Endothelial cell of umbilical vein (primary cell): ENCODE results near the gene TXNRD3. TPM values are rescaled to one million over a fixed set of nuclear protein-coding genes. Genes with fewer than 3 reads are reported as not detected.

Source experiments
- BruUV-seq: library from RNA; stranded (reverse); fragments of 400-500 nt; replicated peaks from 2 replicates; lab custom pipeline; 2021; lab: Mats Ljungman, UMichigan
- CTCF ChIA-PET: fragments of 300-600, 350-600 bp; sonication (Branson Sonifier 250); formaldehyde crosslinking; loops from one replicate; lab custom pipeline; 2021; ENCODE audit warnings: antibody characterized with exemption, inconsistent platforms; lab: Charles Lee
- POLR2A ChIA-PET: fragments of 300-600, 350-600 bp; sonication (Branson Sonifier 250); formaldehyde crosslinking; loops from one replicate; lab custom pipeline; 2021; ENCODE audit warnings: antibody characterized with exemption, inconsistent platforms; lab: Charles Lee
- DNase-seq: peaks from one replicate; pipeline ENCODE4 v3.0.0-alpha.2; 2011; ENCODE audit warnings: low read depth, low spot score
- FAIRE-seq: peaks from 2 replicates; lab custom pipeline; 2011; peaks lifted over from hg19 to GRCh38; lab: Jason Lieb, UNC
- H2AFZ ChIP-seq: 2 replicates; pipeline ENCODE4 v1.6.0; 2012; ENCODE audit warnings: low read depth, low read length, control low read depth, inconsistent platforms
- H3K27ac ChIP-seq: 2 replicates; pipeline ENCODE4 v1.5.1; 2011; ENCODE audit warnings: low read depth, mild to moderate bottlenecking, control low read depth, low read length, moderate library complexity; ENCODE audit not compliant: insufficient read depth
- H3K27me3 ChIP-seq, 2 experiments: 2 replicates each; pipeline versions ENCODE4 v1.6.0 to v1.6.1; 2011; ENCODE audit warnings: low read length in 2 of 2, mixed read lengths in 1 of 2; ENCODE audit not compliant: control insufficient read depth in 2 of 2, insufficient read depth in 2 of 2
- H3K36me3 ChIP-seq, 2 experiments: 2 replicates in 1 of 2; 3 replicates in 1 of 2; pipeline ENCODE4 v1.5.1; 2011; ENCODE audit warnings: low read length in 2 of 2, mild to moderate bottlenecking in 1 of 2, moderate library complexity in 1 of 2; ENCODE audit not compliant: control insufficient read depth in 2 of 2, insufficient read depth in 2 of 2; ENCODE audit errors: extremely low read depth in 1 of 2
- H3K4me1 ChIP-seq: 3 replicates; pipeline ENCODE4 v1.5.1; 2011; ENCODE audit warnings: mild to moderate bottlenecking, low read length; ENCODE audit not compliant: control insufficient read depth, insufficient read depth; ENCODE audit errors: extremely low read depth
- H3K4me2 ChIP-seq: 2 replicates; pipeline ENCODE4 v1.6.1; 2011; ENCODE audit warnings: low read length, control low read depth, mixed read lengths; ENCODE audit not compliant: insufficient read depth
- H3K4me3 ChIP-seq, 3 experiments: fragments of 200-600 bp in 1 of 3; sonication (generic), shearing (Covaris generic) in 1 of 3; replicated peaks in 1 of 3; 2 replicates each; pipeline ENCODE4 v1.5.1; 2011 to 2016; ENCODE audit warnings: control low read depth in 3 of 3, low read length in 3 of 3, mild to moderate bottlenecking in 2 of 3, inconsistent platforms in 1 of 3, low read depth in 1 of 3, moderate library complexity in 1 of 3; ENCODE audit not compliant: insufficient read depth in 1 of 3
- H3K79me2 ChIP-seq: 2 replicates; pipeline ENCODE4 v1.6.0; 2012; ENCODE audit warnings: low read length, inconsistent platforms; ENCODE audit not compliant: control insufficient read depth, insufficient read depth
- H3K9ac ChIP-seq: replicated peaks from 2 replicates; pipeline ENCODE3; 2011; ENCODE audit warnings: low read length, control low read depth; ENCODE audit not compliant: insufficient read depth; ENCODE audit errors: extremely low read depth
- H3K9me1 ChIP-seq: replicated peaks from 3 replicates; pipeline ENCODE4 v1.6.0; 2011; ENCODE audit warnings: mild to moderate bottlenecking, low read length; ENCODE audit not compliant: control insufficient read depth, insufficient read depth; ENCODE audit errors: extremely low read depth
- H3K9me3 ChIP-seq: replicated peaks from 2 replicates; pipeline ENCODE4 v1.5.1; 2012; ENCODE audit warnings: low read length, inconsistent platforms; ENCODE audit not compliant: control insufficient read depth, insufficient read depth
- H4K20me1 ChIP-seq: replicated peaks from 2 replicates; pipeline ENCODE3; 2011; ENCODE audit warnings: mild to moderate bottlenecking, low read length; ENCODE audit not compliant: control insufficient read depth, insufficient read depth; ENCODE audit errors: extremely low read depth
- EZH2 ChIP-seq: IDR thresholded peaks from 2 replicates; pipeline ENCODE4 v1.6.1; 2012; ENCODE audit warnings: borderline replicate concordance, low read depth, mild to moderate bottlenecking, moderate library complexity, low read length, inconsistent platforms; ENCODE audit not compliant: severe bottlenecking
- FOS ChIP-seq: IDR thresholded peaks from 2 replicates; pipeline ENCODE4 v1.6.1; 2011; ENCODE audit warnings: mild to moderate bottlenecking, low read length, moderate library complexity, borderline replicate concordance; ENCODE audit not compliant: insufficient read depth
- GATA2 ChIP-seq: IDR thresholded peaks from 2 replicates; pipeline ENCODE4 v1.7.0; 2011; ENCODE audit warnings: low read depth, mild to moderate bottlenecking, moderate library complexity, mixed read lengths, low read length; ENCODE audit not compliant: insufficient read length, insufficient read depth
- JUN ChIP-seq: IDR thresholded peaks from 2 replicates; pipeline ENCODE4 v1.6.1; 2011; ENCODE audit warnings: borderline replicate concordance, low read depth; ENCODE audit not compliant: insufficient read length, insufficient read depth
- MAX ChIP-seq: IDR thresholded peaks from 2 replicates; pipeline ENCODE4 v1.6.1; 2011; ENCODE audit not compliant: insufficient read depth, insufficient read length
- MYC ChIP-seq: IDR thresholded peaks from one replicate; pipeline ENCODE4 v1.6.1; 2011; ENCODE audit warnings: mild to moderate bottlenecking, low read depth, low read length
- POLR2A ChIP-seq: IDR thresholded peaks from 2 replicates; pipeline ENCODE4 v1.6.1; 2012; ENCODE audit warnings: low read depth, mild to moderate bottlenecking, control low read depth, low read length
- POLR2AphosphoS5 ChIP-seq: IDR thresholded peaks from 2 replicates; pipeline ENCODE4 v1.6.1; 2012; ENCODE audit warnings: low read depth, mild to moderate bottlenecking, control low read depth, low read length, moderate library complexity; ENCODE audit not compliant: insufficient read depth
- dilution Hi-C: fragments of 300-500 bp; cut with MboI; formaldehyde crosslinking; loops from one replicate; pipeline ENCODE4 v1.15.0; 2019; ENCODE audit warnings: low sequenced_read_pairs; ENCODE audit not compliant: extremely low pct_ligation_motif_present
- intact Hi-C: fragments of 100-400 bp; cut with micrococcal nuclease; formaldehyde crosslinking; loops from one replicate; pipeline ENCODE4 v1.10.0; 2022
- polyA plus RNA-seq, 4 experiments: library from polyadenylated mRNA; depleted of rRNA in 3 of 4; stranded (reverse) in 3 of 4; unstranded in 1 of 4; fragments of >200 nt; gene quantifications; 2 replicates each; pipeline versions ENCODE4 v1.2.1 to v1.2.3, GENCODE V29; 2011 to 2012; ENCODE audit warnings: missing spikeins in 1 of 4
- total RNA-seq: library from RNA; stranded (reverse); gene quantifications from 2 replicates; pipeline ENCODE4 v1.2.3, GENCODE V29; 2021
- TF ChIP-seq, protein P1 (sequence below), 2 donors: IDR thresholded peaks; 1 replicate in 1 of 2; 2 replicates in 1 of 2; pipeline ENCODE4 v1.5.1; 2011; ENCODE audit warnings: low read length in 2 of 2, mild to moderate bottlenecking in 2 of 2, moderate library complexity in 2 of 2, control low read depth in 1 of 2, inconsistent platforms in 1 of 2, low read depth in 1 of 2; ENCODE audit not compliant: insufficient read depth in 1 of 2; ENCODE audit errors: extremely low read depth in 1 of 2

Gene TXNRD3
- total and polyA plus RNA-seq, 2 donors (not counting 3 experiments of a cell fraction or from before 2014, with no cell fraction given), result 2.6 to 7.1 TPM

GRCh38 chr3:126612479-126613205 lies 42.3 kb downstream of the TXNRD3 start:
- Histone ChIP-seq H3K27ac (no peak overlapping the region), H3K36me3 (peaks cover 0 to under 1% of the 10 kb centered on the region in 2 experiments), H3K9me1 (no peaks in the 10 kb centered on the region), H3K79me2 (no peaks in the 10 kb centered on the region), H3K27me3 (no peaks in the 10 kb centered on the region), H2AFZ (no peak overlapping the region), H3K9ac (no peak overlapping the region), H3K4me2 (no peak overlapping the region), H4K20me1 (no peaks in the 10 kb centered on the region), H3K9me3 (no peaks in the 10 kb centered on the region), H3K4me3 (no peak overlapping the region), H3K4me1 (peaks cover 12% of the 10 kb centered on the region)
- ChIA-PET POLR2A (no interaction called here), CTCF (interaction anchor here (0.6 to 1.4 kb wide), 5 partner anchors 8 to 67 kb away, joined by 3 to 5 read pairs (median 4); no protein-coding TSS in a partner anchor)
- BruUV-seq, result no TSS peak
- DNase-seq (no peak), FAIRE-seq (no peak)
- dilution Hi-C loops (no loop called here), intact Hi-C loops (no loop called here)
- TF ChIP-seq EZH2 (no peak), MAX (no peak), JUN (no peak), POLR2AphosphoS5 (no peak), POLR2A (no peak), GATA2 (no peak), FOS (no peak), MYC (no peak)
- TF ChIP-seq, protein P1, sequence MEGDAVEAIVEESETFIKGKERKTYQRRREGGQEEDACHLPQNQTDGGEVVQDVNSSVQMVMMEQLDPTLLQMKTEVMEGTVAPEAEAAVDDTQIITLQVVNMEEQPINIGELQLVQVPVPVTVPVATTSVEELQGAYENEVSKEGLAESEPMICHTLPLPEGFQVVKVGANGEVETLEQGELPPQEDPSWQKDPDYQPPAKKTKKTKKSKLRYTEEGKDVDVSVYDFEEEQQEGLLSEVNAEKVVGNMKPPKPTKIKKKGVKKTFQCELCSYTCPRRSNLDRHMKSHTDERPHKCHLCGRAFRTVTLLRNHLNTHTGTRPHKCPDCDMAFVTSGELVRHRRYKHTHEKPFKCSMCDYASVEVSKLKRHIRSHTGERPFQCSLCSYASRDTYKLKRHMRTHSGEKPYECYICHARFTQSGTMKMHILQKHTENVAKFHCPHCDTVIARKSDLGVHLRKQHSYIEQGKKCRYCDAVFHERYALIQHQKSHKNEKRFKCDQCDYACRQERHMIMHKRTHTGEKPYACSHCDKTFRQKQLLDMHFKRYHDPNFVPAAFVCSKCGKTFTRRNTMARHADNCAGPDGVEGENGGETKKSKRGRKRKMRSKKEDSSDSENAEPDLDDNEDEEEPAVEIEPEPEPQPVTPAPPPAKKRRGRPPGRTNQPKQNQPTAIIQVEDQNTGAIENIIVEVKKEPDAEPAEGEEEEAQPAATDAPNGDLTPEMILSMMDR (IDR thresholded peaks at IDR 0.05; ENCODE audit: extremely low read depth in 1 of 2, insufficient read depth in 1 of 2, low read depth in 1 of 2, low read length in 2 of 2), result no peak
